Fibroblast of skin of left biceps (primary cell): ENCODE data around the gene PDE1C.

Experiments used
- DNase-seq, 2 experiments: peaks; one replicate each; pipeline ENCODE4 v3.0.0-alpha.2; 2013; ENCODE audit warnings: low read depth in 2 of 2

PDE1C gene

DNA sequence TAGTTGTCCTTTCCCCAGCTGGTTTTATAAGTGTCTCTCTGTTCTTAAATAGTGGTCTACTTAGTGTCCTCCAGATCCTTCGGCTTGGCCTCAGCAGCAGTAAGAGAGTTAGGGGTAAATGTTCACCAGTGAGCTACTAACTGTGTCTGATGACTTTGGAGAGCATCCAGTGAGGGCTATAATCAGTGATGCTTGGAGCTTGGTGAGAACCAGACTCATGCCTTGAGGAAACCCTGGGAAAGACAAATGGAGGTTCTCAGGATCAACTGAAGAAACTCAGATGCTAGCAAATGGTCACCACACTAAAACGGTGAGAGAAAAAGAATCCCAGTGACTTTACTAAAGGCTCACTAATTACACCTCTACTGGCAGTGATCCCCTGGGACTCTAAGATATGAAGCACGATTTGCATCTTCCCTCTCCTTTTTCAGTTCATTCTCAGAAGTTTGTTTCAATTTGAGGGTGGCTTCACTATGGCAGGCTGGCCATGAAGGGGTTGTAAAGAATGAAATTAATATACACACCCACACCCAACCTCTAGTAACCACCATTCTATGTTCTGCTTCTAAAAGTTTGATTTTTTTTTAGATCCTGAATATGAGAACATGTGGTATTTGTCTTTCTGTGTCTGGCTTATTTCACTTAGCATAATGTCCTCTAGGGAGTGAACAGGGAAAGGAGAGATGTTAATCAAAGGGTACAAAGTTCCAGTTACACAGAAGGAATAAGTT lies 177.9 kb downstream of the PDE1C start:
- no peak for DNase-seq

DNA sequence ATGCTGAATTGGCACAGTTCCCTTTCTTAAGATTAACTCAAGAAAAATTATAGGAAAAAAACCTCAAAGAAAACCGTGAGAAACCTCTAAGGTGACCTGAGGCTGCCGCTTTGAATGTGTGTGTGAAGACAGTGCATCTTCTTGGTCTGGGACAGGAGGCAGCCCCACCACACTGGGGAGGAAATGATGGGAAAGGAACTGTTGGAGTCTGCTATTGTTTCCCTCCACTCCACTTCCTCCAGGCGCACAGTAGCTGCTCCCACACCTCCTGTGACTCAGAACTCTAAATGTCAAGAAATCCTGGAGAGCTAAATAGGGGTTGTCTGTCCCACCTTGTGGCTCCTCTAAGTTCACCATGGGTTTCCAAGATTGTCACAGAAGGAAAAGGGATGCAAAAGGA lies 179.4 kb downstream of the PDE1C start:
- DNase-seq: no peak

DNA sequence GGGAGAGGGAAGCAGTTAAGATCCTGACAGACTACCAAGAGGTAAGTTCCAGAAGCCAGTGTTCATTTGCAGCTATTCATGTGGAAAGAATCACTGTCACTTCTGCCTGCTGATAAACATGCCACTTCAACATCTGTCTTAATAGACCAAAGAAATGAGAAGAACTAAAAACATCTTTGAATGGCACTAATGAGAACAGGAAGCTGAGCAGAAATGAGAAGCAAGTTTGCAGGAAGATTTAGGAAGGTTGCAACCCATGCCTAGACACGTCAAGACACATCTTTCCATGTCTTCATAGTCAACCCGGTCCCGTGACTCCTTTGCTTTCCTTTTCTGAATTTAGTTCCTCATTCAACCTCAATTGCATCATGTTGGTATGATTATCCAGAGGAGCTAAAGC lies 180.0 kb downstream of the PDE1C start:
- DNase-seq: no peak

DNA sequence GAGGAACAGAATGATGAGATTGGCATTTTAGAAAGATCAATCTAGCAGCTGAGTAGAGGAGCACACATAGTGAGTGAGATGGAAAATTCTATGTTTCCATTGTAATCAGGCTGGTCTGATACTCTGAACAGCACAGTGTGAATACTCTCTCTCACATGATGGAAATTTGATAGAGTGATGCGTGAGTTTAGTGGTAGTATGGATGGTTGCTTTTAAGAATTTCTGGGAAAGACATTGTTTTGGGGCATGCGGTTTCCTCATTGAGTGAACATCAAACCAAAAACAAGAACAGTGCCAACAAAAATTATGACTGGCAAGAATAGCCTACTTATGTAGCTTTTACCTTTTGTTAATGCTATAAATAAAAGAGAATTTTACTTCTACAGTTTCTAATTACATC lies 183.2 kb downstream of the PDE1C start:
- DNase-seq: no peak

DNA sequence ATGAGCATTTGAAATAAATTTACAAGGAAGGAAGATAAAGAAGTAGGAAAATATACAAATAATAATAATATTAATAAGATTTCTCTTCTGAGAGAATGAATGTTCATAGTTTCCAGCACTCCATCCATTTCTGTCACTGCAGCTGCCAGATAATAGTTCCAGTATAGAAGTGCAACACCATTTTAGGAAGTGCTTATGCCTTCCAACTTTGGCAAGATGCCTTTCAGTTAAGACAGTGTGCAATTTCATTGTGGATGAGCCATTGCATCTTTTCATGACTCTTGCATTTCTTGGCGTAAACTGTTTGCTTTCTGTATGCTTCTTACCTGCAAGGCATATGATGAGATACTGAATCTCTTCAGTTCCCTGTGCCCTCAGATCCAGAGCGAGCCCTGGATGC lies 185.0 kb downstream of the PDE1C start:
- DNase-seq: no peak

DNA sequence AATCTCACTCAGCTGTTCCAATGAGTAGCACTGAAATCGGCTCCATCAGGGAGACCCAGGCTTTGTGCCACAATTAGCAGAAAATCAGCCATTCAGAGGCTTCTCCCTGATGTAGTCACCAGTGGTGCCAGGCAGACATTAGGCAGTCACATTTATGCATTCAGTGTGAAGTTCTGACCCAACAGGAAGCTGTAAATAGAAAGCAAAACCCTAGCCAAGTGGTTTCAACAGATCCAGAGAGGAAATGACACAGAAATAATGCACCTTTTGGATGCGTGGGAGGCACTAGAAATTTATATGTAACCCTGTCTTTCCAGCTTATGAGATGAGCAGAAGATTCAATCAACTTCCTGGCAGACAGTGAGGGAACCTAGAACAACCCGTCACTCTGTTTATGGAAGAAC lies 186.4 kb downstream of the PDE1C start:
- no peak for DNase-seq

DNA sequence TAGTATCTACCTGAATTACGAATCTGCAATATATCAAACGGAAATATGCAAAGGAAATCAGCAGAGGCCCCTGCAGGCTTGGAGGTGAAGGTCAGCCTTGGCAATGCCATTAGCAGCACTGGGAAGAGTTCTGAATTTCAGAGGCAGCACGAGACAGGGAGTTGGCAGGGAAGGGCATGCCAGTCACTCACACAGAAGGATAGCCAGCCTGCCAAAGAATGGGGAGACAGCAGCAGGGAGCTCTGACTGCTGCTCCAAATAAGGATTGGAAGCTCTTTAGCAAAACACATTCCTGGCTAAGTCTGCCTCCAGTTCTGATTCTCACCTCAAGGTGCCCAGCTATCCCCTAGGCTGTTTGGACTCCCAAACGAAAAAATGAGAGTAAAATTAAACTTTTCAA lies 188.0 kb downstream of the PDE1C start:
- no peak for DNase-seq

DNA sequence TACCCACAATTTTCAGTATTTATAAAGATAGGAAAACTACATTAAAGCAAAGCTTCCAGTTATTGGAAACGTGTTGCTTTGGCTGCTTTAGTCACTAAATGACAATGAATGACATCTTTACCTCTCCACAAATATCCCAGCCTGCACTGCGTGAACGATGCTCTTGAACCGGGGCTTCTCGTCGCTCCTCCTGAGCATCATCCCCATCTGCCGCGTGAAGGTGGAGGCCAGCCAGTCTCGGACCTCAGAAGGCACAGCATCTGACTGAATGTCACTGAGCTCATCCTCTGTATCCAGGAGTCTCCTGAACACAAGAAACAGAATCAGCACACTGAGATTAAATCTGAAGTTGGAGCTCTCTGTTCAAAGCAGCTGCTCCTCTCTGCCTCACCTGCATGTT lies 191.3 kb downstream of the PDE1C start:
- no peak for DNase-seq

DNA sequence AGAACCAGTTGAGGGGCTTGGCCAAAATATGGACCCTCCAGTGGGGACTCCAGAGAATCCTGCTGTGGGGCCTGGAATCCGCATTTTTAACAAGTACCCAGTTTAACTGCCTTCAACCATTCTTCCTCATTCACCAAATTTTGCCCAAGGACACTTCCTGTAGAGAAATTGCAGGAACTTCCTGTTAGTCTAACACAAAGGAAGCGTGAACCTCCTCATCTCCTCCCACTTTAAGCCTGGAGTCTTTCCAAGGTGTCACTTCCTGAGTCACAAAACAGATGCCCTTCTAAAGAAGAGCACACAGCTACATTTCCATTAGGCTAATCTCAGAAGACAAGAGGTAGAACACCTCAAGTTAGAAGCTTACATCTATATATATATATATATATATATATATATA lies 194.8 kb downstream of the PDE1C start:
- DNase-seq: no peak

DNA sequence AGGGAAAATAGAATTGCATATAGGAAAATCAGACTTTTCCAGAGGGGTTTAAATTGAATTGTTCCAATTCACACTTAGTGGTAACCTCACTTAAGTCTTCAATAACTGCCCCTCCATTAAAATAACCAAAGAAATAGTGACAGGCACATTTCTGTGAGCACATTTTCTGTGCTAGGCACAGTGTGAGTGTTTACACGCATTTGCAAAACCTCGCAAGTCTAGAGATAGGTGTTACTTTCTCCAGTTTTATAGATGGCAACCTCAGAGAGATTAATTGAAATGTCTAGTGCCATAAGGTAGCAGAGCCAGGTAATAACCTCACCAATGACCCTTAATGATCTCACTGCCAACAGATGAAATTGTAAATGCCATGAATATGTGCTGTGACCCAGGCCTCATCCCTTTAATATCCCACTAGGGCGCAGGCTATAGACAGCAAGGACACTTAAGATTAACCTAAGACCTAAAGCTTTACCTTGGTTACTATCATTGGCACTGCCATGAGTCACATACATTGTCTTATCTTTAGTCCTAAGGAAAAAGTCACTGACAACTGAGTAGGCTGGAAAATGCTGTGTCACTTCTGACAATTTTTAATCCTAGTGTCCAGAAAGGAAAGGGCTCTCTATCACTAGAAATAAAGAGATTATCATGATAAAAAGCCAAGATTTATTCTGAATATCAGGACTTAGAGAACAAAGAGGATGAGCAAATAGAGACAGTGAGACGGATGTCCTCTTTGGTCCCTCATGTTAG lies 195.4 kb downstream of the PDE1C start:
- no peak for DNase-seq

DNA sequence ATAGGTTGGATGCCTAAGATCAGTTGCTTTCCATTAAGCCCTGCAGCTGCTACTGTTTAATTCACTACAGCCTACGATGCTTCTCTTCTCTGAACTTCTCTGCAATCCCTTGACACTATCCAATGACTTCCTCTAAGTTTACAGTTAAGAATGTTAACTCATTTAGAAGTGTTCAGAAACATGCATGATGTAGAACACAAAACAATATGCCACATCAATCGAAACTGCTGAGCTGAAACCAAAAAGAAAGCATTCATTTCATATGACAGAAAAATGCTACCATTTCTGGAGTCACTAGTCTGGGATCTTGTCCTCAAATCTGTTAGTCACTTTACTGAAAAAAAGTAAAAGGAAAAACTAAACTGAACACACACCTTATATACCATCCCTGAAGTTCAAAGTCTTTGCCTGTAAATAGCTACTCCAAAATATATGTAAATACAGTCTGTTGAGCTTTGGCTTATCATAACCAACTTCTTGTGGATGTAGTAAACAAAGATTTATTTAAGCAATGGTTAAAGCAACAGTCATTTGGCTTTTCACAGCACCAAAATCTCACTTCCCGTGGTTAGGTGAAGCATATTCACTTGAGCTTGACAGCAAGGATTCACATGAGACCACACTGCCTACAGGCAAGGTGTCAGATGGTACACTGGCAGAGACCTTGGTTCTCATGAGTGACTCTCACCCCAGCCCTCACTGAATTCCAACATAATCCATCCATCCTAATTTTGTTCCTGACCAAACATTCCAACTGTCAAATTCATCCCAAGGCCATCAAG lies 196.2 kb downstream of the PDE1C start:
- DNase-seq: no peak

DNA sequence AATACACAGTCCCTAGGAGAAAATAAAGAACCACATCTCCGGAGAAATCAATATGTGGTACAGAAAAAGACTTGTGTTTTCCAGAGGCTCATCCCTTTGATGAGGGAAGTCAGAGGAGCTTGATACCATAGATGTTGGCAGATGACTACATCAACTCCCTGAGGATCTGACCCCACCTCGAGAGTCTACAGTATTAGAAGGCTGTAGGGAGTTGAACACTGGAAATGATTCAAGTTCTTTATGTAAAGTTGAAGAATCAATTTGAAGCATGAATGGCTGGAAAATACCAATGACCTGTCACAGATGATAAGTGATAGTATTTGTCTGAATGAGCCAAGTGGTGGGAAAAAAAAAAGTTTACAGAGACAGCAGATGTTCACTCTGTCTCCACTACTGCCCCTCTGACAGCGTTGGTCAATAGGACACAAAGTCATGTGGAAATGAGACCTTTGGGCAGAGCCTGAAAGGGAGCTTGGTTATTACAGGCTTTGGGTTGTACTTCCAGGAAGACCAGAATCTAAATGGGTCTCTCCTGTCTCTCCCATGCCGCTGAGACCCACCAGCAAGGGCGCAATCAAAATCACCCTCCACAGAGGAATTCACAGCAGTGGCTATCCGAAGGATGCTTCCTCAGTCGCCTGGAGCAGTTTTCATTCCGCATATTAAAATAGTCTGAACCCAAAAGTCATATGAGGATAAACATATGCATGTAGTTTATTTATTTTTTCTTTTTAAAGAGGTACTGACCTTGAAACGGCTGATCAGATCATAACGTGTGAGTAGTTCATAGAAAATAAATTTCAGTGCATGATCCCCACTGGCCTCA lies 197.4 kb downstream of the PDE1C start:
- DNase-seq: no peak

DNA sequence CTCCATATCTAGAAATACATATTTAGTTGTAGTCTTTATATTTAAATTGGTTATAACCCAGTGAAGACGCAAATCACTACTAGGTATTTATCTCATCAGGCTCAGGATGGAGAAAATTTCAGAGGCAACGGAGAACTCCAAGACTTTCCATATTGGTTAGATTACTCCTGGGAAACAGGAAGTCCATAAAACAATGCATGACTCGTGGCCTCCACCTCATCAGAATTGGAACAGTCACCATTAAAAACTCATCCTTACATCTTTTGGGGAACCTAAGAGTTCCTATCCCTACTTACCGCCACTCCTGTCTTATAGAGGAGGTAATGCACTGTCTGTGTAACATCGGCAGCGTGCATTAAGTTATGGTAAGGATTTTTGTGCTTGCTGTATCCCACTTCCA lies 205.6 kb downstream of the PDE1C start:
- DNase-seq: no peak

DNA sequence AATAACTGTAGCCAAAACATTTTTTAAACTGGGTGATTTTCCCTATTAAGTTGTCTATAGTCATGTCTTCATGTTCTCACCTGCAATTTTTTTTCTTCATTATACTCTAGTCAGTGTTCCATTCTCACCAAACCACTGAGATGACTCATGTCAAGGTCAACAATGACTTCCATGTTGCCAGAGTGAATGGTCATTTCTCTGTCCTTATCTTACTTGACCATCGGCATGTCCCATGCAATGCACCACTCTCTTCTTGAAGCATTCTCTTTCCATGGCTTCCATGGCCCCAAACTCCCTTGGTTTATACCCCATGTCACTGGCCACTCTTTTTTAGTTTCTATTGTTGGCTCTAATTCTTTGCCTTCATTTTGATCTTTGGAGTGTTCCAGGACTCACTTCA lies 209.3 kb downstream of the PDE1C start:
- DNase-seq: no peak

DNA sequence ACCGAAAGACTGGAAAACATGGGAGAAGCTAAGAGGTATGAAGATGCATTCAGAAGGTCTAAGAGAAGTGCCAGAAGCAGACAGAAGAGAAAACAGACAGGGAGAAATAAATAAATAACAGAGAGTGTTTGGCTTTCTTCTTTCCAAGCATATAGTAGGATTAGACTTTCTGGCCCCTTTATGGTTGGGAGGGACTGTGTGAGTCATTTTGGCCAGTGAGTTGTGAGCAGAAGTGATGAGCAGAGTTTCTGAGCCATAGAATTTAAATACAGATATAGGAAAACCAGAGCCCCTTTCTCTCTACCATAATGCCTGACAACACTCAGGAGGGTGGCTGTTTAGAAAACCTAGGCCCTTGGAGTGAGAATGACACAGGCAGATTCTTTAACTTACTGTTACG lies 212.2 kb downstream of the PDE1C start:
- no peak for DNase-seq

DNA sequence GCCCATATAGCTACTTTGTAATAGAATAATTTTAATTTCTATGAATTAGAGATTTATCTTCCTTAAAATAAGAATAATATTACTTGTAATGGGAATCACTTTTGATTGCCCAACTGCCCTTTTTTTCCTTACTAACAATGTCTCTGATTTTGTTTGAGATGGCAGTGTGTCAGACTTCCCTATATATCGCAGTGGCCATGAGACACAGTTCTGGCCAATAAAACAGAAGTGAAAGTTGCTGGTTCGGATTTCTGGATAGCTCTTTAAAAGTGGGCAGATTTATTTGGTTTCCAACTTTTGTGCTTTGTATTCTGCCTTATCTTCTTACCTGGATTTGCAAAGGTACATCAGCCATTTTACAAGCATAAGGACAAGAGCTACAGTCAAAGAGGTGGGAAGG lies 213.0 kb downstream of the PDE1C start:
- DNase-seq: no peak

DNA sequence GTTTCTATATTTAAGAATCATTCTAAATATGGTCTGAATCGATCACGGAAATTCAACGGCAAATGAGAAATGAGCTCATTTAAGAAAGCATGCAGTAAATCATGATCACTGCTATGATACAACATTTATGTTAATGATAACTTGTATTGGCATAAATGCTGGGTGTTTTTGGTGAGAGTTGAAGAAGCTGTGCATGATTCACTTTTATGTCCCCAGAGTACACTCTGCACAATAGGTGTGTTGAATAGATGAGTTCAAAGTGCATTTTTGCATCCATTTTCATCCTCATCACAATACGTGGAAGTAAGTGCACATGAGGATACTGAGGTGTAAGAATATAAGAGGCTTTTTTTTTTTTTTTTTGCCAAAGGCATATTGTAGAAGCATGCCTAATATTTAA lies 213.9 kb downstream of the PDE1C start:
- DNase-seq: no peak

DNA sequence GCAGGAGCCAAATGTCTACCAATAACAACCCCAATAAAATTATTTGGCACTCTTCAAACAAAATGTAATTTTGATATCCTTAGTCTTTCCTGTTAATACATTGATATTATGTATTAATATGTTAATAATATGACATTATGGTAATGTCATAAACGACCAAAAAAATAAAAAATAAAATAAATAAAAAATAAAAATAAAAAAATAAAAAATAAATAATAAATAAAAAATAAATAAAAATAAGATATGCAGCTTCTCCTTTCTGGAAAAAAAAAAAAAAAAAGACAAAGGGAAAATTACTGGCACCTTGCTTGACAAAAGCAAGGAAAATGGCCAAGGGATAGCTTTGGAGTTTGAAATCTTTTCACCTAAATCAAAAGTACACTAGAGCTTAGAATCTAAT lies 214.7 kb downstream of the PDE1C start:
- DNase-seq: no peak

DNA sequence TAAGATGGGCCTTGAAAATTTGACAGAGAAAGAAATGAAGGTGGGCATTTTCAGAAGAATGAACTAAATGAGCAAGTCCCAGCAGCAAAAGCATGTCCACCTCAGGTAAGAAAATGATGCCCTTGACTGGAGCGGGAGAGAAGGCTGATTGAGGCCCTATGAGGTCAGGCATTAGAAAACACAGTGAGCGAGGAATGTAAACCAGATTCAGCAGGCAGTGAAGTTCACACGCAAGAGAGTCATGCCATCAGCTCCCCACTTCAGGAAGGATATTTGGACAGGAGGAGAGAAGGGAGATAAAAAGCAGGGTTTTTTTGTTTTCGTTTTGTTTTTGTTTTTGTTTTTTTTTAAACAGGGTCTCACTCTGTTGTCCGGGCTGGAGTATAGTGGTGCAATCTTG lies 216.8 kb downstream of the PDE1C start:
- DNase-seq: no peak

DNA sequence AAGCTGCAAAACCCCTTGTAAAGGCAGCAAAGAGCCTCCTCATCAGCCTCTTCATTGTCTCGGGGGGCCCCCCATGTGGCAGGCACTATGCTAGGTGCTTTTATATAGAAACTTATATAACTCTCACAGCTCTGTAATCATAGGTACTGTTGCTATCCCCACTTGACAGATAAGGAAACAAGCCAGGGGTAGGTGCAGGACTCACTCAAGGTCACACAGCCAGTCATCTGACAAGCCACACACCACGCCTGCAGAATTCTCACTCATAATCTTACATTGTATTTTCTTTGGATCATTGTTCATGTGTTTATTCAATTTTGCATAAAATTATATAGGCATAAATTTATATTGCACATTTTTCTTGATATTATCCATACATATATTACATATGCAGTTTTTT lies 217.7 kb downstream of the PDE1C start:
- DNase-seq: no peak

DNA sequence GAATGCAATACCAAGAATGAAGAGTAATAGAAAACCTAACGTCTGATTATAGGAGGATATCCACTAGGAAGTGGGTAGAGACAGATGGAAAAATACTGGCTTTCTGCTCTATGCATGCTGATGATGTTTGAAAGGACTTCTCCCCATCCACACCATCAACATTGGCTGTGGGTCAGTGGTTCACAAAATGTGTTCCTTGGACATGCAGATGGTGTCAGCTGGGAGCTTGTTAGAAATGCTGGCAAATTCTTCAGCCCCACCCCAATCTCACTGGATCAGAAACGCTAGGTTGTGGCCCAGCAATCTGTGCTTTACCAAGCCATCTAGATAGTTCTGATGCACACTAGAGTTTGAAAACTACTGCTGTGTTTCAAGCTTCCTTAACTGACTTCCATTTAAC lies 219.1 kb downstream of the PDE1C start:
- no peak for DNase-seq

DNA sequence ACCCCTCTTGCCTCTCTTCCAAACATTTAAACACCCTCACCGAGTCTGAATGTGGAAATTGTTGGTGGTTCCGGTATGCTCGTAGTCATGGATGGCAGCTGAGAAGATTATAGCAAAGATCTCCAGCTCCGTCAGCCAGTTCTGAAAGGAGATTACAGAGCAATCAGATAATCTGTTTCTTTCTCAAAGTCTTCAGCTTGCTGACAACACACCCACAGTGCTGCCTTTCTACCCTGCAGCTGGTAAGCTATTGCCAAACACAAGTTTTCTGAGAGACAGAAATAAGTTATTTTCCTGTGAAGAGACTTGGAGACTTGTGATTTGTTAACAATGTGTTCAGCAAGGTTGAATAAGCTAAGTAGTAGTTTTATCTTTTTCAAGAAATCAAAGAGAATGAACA lies 219.6 kb downstream of the PDE1C start:
- DNase-seq: no peak
